Measurements from ENCODE around the gene CCDC71L. TPM values are rescaled to one million over a fixed set of nuclear protein-coding genes. Genes with fewer than 3 reads are reported as not detected.

CCDC71L gene
- total and polyA plus RNA-seq, 5 experiments from 2014 or later: 3.2 to 16.0 (median 5.0) TPM

DNA sequence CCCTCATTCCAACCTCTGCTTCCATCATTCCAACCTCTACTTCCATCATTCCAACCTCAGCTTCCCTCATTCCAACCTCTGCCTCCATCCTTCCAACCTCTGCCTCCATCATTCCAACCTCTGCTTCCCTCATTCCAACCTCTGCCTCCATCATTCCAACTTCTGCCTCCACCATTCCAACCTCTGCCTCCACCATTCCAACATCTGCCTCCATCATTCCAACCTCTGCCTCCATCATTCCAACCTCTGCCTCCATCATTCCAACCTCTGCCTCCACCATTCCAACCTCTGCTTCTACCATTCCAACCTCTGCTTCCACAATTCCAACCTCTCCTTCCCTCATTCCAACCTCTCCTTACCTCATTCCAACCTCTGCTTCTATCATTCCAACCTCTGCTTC lies 30.3 kb downstream of the CCDC71L start:
- Mint-ChIP-seq H3K4me1 (no peaks in the 10 kb centered on the region), H3K36me3 (no peaks in the 10 kb centered on the region), H3K9me3 (no peaks in the 10 kb centered on the region), H3K4me3 (no peak overlapping the region), H3K27me3 (peaks cover 0 to 9% (median 2%) of the 10 kb centered on the region in 5 donors), H3K27ac (no peak overlapping the region)
- POLR2A ChIA-PET: no interaction called here
- ATAC-seq (no peak), DNase-seq (no peak)

DNA sequence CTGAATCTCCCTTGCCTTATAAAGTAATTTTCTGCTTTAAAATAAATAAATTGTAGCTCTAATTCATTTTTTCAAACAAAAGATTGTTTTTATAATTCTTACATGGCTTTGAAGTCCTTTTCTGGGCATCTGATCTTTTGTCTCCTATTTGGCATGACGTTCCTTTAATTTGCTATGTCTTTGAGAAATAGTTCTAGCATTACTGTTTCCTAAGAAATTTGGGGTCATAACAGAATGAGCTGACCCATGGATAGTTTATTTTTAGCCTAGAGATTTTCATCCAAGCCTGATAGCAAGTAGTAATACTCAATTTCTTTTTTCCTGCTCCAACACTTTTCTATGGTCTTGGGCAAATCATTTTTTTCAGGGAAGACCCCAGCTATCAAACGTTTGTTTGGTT lies 31.4 kb downstream of the CCDC71L start:
- Mint-ChIP-seq H3K27me3 (peaks cover 0 to 8% (median 3%) of the 10 kb centered on the region in 5 donors), H3K9me3 (no peaks in the 10 kb centered on the region), H3K4me3 (no peak overlapping the region), H3K36me3 (no peaks in the 10 kb centered on the region), H3K27ac (no peak overlapping the region), H3K4me1 (no peaks in the 10 kb centered on the region)
- POLR2A ChIA-PET: no interaction called here
- ATAC-seq: no peak
- no peak for DNase-seq

DNA sequence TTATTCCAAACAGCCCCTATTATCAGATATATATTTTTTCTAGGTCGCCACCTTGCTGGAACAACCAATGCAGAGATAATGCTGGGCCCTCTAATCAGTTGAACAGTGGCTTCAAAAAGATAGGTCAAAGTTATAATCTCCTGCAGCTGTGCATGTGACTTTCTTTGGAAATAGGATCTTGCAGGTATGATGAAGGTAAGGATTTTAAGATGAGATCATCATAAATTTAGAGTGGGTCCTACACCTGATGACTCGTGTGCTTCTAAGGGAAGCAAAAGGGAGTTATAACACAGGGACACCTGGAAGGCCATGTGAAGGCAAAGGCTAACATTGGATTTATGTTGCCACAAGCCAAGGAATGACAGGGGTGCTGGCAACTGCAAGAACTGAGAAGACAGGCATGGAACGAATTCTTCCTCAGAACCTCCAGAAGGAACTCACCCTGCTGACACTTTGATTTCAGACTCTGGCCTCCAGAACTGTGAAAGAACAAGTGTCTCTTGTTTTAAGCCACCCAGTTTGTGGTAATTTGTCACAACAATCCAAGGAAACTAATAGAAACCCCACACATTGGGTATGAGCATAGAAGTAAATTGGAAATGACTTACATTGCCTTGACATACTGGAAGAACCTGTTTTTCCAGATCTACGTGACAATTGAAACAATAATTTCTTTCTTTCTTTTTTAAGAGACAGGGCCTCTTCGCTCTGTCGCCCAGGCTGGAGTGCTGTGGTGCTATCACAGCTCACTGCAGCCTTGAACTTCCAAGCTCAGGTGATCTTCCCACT lies 34.4 kb downstream of the CCDC71L start:
- peaks cover 0 to 10% (median 4%) of the 10 kb centered on the region in 3 donors for H3K36me3 Mint-ChIP-seq

DNA sequence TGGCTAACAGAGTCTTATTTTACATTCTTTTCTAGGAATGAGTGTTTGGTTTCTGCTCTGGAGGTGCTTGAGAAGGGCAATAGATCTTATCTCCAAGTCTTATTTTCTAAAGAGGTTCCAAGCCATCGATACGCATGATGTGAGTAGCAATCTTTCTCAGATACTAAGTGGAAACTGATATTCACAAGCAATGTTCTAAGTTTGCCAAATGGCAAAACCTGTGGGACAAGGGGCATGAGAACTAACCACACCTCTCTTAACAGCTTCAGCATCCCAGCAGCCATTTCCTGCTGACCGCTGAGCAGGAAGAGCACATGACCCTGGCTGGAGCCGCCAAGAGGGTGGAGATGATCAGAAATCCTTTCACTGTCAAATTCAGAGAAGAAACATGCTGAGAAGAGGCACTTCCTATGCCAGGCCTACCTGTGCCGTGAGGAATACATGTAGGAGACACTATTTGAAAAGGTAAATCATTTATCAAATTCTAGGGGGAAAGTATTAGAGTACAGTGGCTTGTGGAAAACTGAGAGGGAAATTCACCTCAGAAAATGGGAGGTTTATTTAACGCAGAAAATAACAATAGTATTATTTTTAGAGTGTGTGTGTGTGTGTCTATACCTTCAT lies 35.2 kb downstream of the CCDC71L start:
- H3K4me1 Mint-ChIP-seq: peaks cover 0 to 1% (median 0%) of the 10 kb centered on the region in 4 donors
- H3K9me3 Mint-ChIP-seq: peaks cover 0 to 14% (median 5%) of the 10 kb centered on the region in 9 donors
- POLR2A ChIA-PET: no interaction called here
- H3K36me3 Mint-ChIP-seq: peaks cover 0 to 13% (median 7%) of the 10 kb centered on the region in 3 donors
- peaks cover 0 to 6% (median 3%) of the 10 kb centered on the region in 5 donors for H3K27me3 Mint-ChIP-seq
- no peak overlapping the region for H3K4me3 Mint-ChIP-seq
- ATAC-seq: no peak
- no peak for DNase-seq
- H3K27ac Mint-ChIP-seq: peak overlapping the region in 1 of 10 donors; percentile 36

More for the DNA sequence above, 34.4 kb downstream of the CCDC71L start:
- ATAC-seq (no peak), DNase-seq (no peak)
- H3K9me3 Mint-ChIP-seq: peaks cover 0 to 10% (median 2%) of the 10 kb centered on the region in 9 donors
- H3K4me3 Mint-ChIP-seq: no peak overlapping the region
- H3K27ac Mint-ChIP-seq: peak overlapping the region in 1 of 10 donors; percentile 20
- H3K4me1 Mint-ChIP-seq: peaks cover 0 to 1% (median 0%) of the 10 kb centered on the region in 4 donors
- peaks cover 0 to 6% (median 3%) of the 10 kb centered on the region in 5 donors for H3K27me3 Mint-ChIP-seq
- POLR2A ChIA-PET: no interaction called here

DNA sequence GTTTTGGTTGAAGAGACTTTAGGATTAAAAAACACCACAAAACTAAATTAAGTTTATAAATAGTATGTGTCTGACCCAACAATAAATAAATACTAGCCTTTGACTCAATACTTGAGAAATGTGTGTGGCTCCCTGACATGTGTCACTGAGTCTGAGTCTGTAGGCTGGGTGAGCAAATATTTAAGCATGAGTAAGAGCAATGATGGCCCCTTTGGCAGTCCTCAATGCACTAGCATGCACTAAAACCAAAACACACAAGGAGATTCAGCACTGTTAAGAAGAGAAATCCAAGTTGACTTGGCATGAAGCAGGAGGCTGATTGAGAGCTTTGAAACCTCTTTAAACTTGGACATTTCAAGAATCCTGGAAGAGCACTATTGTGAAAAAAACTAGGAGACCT lies 37.1 kb downstream of the CCDC71L start:
- H3K4me3 Mint-ChIP-seq: no peak overlapping the region
- peaks cover 0 to 12% (median 3%) of the 10 kb centered on the region in 5 donors for H3K27me3 Mint-ChIP-seq
- H3K4me1 Mint-ChIP-seq: peaks cover 0 to 1% (median 0%) of the 10 kb centered on the region in 4 donors
- DNase-seq: no peak
- H3K36me3 Mint-ChIP-seq: peaks cover 0 to 13% (median 10%) of the 10 kb centered on the region in 3 donors
- no peak overlapping the region for H3K27ac Mint-ChIP-seq
- no peak for ATAC-seq
- H3K9me3 Mint-ChIP-seq: peaks cover 0 to 14% (median 6%) of the 10 kb centered on the region in 9 donors
- POLR2A ChIA-PET: no interaction called here

DNA sequence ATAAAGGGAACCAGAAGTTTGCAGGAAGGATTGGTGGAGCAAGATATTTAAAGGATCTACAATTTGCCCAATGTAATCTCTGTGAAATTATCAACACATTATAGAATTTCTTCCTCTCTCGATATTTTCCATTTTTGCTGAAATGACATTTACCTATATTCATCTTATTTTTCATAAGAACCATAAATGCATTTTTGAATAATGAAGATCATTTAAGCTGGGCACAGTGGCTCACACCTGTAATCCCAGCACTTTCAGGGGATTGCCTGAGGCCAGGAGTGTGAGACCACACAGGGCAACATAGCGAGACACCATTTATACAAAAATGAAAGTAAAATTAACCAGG lies 37.7 kb downstream of the CCDC71L start:
- DNase-seq (no peak), ATAC-seq (no peak)
- Mint-ChIP-seq H3K4me1 (peaks cover 0 to 1% (median 0%) of the 10 kb centered on the region in 4 donors), H3K36me3 (peaks cover 0 to 13% (median 11%) of the 10 kb centered on the region in 3 donors), H3K27me3 (peaks cover 0 to 14% (median 3%) of the 10 kb centered on the region in 5 donors), H3K4me3 (no peak overlapping the region), H3K9me3 (peaks cover 0 to 14% (median 6%) of the 10 kb centered on the region in 9 donors), H3K27ac (no peak overlapping the region)
- POLR2A ChIA-PET: no interaction called here

DNA sequence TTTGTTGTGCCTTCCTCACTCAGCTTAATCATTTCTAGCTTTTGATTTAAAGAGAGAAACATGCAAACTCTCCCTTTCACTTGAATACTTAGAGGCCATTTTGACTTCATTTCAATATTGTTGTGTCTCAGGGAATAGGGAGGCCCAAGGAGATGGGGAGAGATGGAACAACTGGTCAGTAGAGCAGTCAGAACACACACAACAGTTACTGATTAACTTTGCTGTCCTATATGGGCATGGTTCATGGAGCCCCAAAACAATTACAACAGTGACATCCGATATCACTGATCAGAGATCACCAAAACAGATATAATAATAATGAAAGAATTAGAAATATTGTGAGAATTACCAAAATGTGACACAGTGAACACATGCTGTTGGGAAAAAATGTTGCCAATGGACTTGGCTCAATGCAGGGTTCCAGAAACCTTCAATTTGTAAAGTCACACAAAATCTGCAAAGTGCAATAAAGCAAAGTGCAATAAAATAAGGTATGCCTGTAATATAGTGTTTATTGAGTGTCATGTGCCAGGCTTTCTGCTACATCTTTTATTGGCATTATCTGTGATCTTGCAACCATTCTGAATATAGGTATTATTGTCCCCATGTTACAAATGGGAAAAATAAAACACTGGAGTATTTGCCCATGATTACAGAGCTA lies 38.2 kb downstream of the CCDC71L start:
- DNase-seq: no peak
- no peak for ATAC-seq
- peaks cover 0 to 14% (median 6%) of the 10 kb centered on the region in 9 donors for H3K9me3 Mint-ChIP-seq
- POLR2A ChIA-PET: no interaction called here
- no peak overlapping the region for H3K4me3 Mint-ChIP-seq
- no peak overlapping the region for H3K27ac Mint-ChIP-seq
- H3K27me3 Mint-ChIP-seq: peaks cover 0 to 14% (median 3%) of the 10 kb centered on the region in 5 donors
- H3K4me1 Mint-ChIP-seq: peaks cover 0 to 1% (median 0%) of the 10 kb centered on the region in 4 donors
- peaks cover 0 to 13% (median 11%) of the 10 kb centered on the region in 3 donors for H3K36me3 Mint-ChIP-seq

DNA sequence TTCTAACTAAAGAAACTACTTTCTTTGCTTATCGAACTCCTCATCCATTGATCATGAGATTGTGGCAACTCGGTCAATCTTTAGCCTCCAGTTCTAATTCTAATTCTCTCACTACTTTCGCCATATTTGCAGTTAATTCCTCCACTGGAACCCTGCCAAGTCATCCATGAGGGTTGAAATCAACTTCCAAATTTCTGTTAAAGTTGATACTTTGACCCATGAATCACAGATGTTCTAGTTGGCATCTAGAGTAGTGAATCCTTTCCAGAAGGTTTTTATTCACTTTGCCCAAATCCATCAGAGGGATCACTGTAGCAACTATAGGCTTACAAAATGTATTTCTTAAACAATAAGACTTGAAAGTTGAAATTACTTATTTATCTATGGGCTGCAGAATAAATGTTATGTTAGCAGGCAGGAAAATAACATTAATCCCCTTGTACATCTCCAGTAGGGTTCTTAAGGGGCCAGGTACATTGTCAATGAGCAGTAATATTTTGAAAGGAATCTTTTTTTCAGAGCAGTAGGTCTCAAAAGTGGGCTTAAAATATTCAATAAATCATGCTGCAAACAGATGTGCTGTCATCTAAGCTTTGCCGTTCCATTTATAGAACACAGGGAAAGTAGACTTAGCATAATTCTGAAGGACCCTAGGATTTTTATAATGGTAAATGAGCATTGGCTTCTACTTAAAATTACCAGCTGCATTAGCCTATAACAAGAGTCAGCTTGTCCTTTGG lies 39.4 kb downstream of the CCDC71L start:
- no peak for DNase-seq
- Mint-ChIP-seq H3K9me3 (peaks cover 0 to 14% (median 6%) of the 10 kb centered on the region in 9 donors), H3K27me3 (peaks cover 0 to 14% (median 3%) of the 10 kb centered on the region in 5 donors), H3K27ac (no peak overlapping the region), H3K4me3 (no peak overlapping the region), H3K4me1 (peaks cover 0 to 1% (median 0%) of the 10 kb centered on the region in 4 donors), H3K36me3 (peaks cover 0 to 13% (median 11%) of the 10 kb centered on the region in 3 donors)
- ATAC-seq: no peak
- POLR2A ChIA-PET: no interaction called here

DNA sequence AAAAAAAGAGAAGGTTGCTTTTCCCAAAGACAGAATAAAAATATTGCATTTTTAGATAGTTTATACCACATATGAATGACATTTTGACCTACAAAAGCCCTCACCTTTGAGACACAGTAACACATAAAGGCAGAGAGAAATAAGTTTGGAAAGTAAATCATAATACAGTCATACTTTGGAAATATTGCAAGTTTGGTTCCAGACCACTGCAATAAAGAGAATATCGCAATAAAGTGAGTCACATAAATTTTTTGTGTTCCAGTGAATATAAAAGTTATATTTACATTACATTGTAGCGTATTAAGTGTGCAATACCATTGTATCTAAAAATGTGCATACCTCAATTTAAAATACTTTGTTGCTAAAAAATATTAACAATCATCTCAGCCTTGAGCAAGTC lies 40.3 kb downstream of the CCDC71L start:
- H3K4me1 Mint-ChIP-seq: peaks cover 0 to 4% (median 0%) of the 10 kb centered on the region in 4 donors
- ATAC-seq (no peak), DNase-seq (no peak)
- POLR2A ChIA-PET: no interaction called here
- H3K27ac Mint-ChIP-seq: no peak overlapping the region
- H3K9me3 Mint-ChIP-seq: peaks cover 0 to 14% (median 6%) of the 10 kb centered on the region in 9 donors
- peaks cover 0 to 14% (median 2%) of the 10 kb centered on the region in 5 donors for H3K27me3 Mint-ChIP-seq
- peaks cover 0 to 13% (median 11%) of the 10 kb centered on the region in 3 donors for H3K36me3 Mint-ChIP-seq
- H3K4me3 Mint-ChIP-seq: no peak overlapping the region

DNA sequence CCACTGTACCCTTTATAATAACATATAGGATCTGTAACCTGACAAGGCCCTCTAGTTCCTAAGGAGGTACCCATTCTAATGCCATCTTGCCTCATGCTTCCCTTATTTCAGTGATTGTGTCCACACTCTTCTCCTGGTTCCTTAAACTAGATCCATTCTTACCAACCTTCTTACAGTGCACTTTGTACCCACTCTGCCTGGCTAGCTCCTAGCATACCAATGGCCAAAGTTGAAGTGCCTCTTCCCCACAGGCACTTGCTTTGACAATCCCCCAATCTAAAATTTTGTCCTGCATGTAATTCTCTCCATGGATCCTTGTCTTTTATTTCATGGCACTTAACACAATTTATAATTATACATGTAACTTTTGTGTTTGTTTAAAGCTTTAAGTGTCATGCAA lies 40.9 kb downstream of the CCDC71L start:
- H3K4me1 Mint-ChIP-seq: peaks cover 0 to 4% (median 0%) of the 10 kb centered on the region in 4 donors
- no peak overlapping the region for H3K27ac Mint-ChIP-seq

DNA sequence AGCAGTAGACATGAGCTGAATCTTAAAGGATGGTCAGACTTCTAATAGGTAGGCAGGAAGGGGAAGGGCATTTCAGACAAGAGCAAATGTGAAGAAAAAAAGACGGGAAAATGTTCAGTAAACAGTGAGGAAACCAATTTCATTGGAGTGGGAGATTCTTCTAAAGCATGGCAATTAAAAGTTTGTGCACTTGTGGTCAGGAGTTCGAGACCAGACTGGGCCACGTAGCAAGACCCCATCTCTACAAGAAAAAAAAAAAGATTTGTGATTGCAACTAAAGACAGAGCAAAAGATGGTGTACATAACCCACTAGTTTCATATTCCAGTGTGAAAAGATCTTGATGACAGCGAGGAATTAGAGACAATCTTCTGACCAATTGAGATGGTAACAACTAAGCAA lies 41.7 kb downstream of the CCDC71L start:
- ATAC-seq (no peak), DNase-seq (no peak)
- peaks cover 0 to 4% (median 0%) of the 10 kb centered on the region in 4 donors for H3K4me1 Mint-ChIP-seq
- peaks cover 0 to 14% (median 6%) of the 10 kb centered on the region in 9 donors for H3K9me3 Mint-ChIP-seq
- POLR2A ChIA-PET: no interaction called here
- no peak overlapping the region for H3K27ac Mint-ChIP-seq
- peaks cover 0 to 10% (median 2%) of the 10 kb centered on the region in 5 donors for H3K27me3 Mint-ChIP-seq
- no peak overlapping the region for H3K4me3 Mint-ChIP-seq
- H3K36me3 Mint-ChIP-seq: peaks cover 0 to 13% (median 11%) of the 10 kb centered on the region in 3 donors

More for the DNA sequence above, 40.9 kb downstream of the CCDC71L start:
- POLR2A ChIA-PET: no interaction called here
- peaks cover 0 to 13% (median 11%) of the 10 kb centered on the region in 3 donors for H3K36me3 Mint-ChIP-seq
- H3K27me3 Mint-ChIP-seq: peaks cover 0 to 10% (median 2%) of the 10 kb centered on the region in 5 donors
- no peak overlapping the region for H3K4me3 Mint-ChIP-seq
- DNase-seq (no peak), ATAC-seq (no peak)
- peaks cover 0 to 14% (median 6%) of the 10 kb centered on the region in 9 donors for H3K9me3 Mint-ChIP-seq

DNA sequence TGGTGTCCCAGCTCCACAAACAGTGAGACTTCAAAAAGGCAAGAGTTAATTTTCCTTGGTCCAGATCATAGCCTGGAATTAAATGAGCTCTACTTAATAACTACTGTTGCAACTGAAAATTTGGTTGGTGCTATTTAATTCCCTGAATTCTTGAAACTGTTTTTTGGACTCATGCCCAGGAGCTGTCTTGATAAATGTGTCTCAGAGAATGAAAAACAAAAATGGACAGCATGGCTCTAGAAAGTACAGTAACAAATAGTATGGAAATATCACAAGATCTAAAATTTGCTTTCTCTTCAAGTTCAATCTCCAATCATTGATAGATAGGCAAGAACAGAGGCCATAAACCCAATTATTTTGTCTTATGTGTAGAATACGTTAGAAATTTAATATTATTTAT lies 42.5 kb downstream of the CCDC71L start:
- Mint-ChIP-seq H3K4me1 (peaks cover 0 to 2% (median 0%) of the 10 kb centered on the region in 4 donors), H3K27me3 (peaks cover 0 to 10% (median 2%) of the 10 kb centered on the region in 5 donors), H3K4me3 (no peak overlapping the region), H3K27ac (no peak overlapping the region), H3K36me3 (peaks cover 0 to 13% (median 11%) of the 10 kb centered on the region in 3 donors), H3K9me3 (peaks cover 0 to 16% (median 5%) of the 10 kb centered on the region in 9 donors)
- POLR2A ChIA-PET: no interaction called here
- ATAC-seq: no peak
- no peak for DNase-seq
